SK-N-SH (cell line): ENCODE results near the gene IGF2BP3. TPM values are rescaled to one million over a fixed set of nuclear protein-coding genes. Genes with fewer than 3 reads are reported as not detected.

ENCODE experiments used
- EP300 ChIP-seq, 2 experiments: IDR thresholded peaks; 2 replicates each; pipeline versions ENCODE4 v1.4.0 to v1.6.1; 2012; ENCODE audit warnings: borderline replicate concordance in 1 of 2, low read depth in 1 of 2, low read length in 1 of 2
- EZH2phosphoT487 ChIP-seq: fragments of 200-600 bp; sonication (generic); IDR thresholded peaks from 2 replicates; pipeline ENCODE4 v1.6.1; 2017; ENCODE audit warnings: low read depth, mixed run types, mild to moderate bottlenecking, antibody characterized with exemption, moderate library complexity, borderline replicate concordance
- GATA2 ChIP-seq: sonication (generic); formaldehyde crosslinking; IDR thresholded peaks from 2 replicates; pipeline ENCODE4 v1.5.0; 2020; ENCODE audit warnings: mild to moderate bottlenecking, missing genetic modification reagents
- JUND ChIP-seq: IDR thresholded peaks from 2 replicates; pipeline ENCODE4 v1.4.0; 2012
- RAD21 ChIP-seq: IDR thresholded peaks from 2 replicates; pipeline ENCODE4 v1.6.1; 2012; ENCODE audit warnings: mild to moderate bottlenecking, low read length
- RCOR1 ChIP-seq: fragments of 150-350 bp; IDR thresholded peaks from 2 replicates; pipeline ENCODE4 v1.6.1; 2017; ENCODE audit warnings: antibody characterized with exemption, low read length
- SIN3A ChIP-seq: IDR thresholded peaks from 2 replicates; pipeline ENCODE4 v1.6.1; 2012; ENCODE audit warnings: low read depth, mild to moderate bottlenecking, low read length, moderate library complexity, borderline replicate concordance
- SMC3 ChIP-seq: IDR thresholded peaks from 2 replicates; pipeline ENCODE4 v1.6.1; 2012; ENCODE audit warnings: low read depth, low read length, improper control_type of control experiment
- TEAD4 ChIP-seq: IDR thresholded peaks from 2 replicates; pipeline ENCODE4 v1.4.0; 2012; ENCODE audit warnings: mild to moderate bottlenecking, borderline replicate concordance; ENCODE audit not compliant: insufficient read depth
- YY1 ChIP-seq: IDR thresholded peaks from 2 replicates; pipeline ENCODE4 v1.4.0; 2012; ENCODE audit warnings: low read depth, mild to moderate bottlenecking
- polyA plus RNA-seq, 3 experiments: library from polyadenylated mRNA; depleted of rRNA; stranded (reverse); fragments of >200 nt; gene quantifications; 2 replicates each; pipeline ENCODE4 v1.2.3, GENCODE V29; 2012
- TF ChIP-seq, protein P1 (sequence below): IDR thresholded peaks from 2 replicates; pipeline ENCODE4; 2012
- TF ChIP-seq, protein P2 (sequence below): IDR thresholded peaks from 2 replicates; pipeline ENCODE4 v1.4.0; 2012; ENCODE audit warnings: low read depth, borderline replicate concordance
- TF ChIP-seq, protein P3 (sequence below): IDR thresholded peaks from 2 replicates; pipeline ENCODE4 v1.4.0; 2012; ENCODE audit warnings: low read depth, borderline replicate concordance
- TF ChIP-seq, protein P4 (sequence below): fragments of 150-350 bp; IDR thresholded peaks from 2 replicates; pipeline ENCODE4 v1.6.1; 2016; ENCODE audit warnings: mild to moderate bottlenecking, low read depth, low read length
- TF ChIP-seq, protein P5 (sequence below): fragments of 200-600 bp; sonication (generic); IDR thresholded peaks from 2 replicates; pipeline ENCODE4 v1.6.1; 2017; ENCODE audit warnings: antibody characterized with exemption, mild to moderate bottlenecking, moderate library complexity

Gene IGF2BP3
- polyA plus RNA-seq, 1 of the 3 experiments (the other 2 are of a cell fraction): 34.4 TPM

DNA sequence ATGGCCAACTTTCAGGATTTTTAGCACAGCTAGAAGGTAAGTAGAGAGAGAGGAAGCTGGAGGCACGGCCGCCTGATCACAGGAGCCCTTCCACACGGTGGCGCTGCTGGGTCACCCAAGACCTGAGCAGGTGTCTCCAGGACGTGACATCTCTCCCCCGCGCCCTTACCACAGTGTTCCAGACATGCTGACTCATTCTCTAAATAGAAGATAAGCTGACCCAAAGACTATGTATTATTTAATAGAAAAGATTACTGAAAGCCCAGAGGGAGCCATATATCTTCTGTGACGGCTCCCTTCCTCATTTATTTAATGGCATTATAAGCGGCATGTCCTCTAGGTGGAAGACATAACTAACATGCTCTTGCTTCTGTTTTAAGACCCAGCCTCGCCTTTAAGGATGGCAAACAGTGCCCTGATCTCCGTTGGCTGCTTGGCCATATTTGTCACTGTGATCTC, 197.1 kb downstream of the IGF2BP3 start (continued):
- TF ChIP-seq, protein P1, sequence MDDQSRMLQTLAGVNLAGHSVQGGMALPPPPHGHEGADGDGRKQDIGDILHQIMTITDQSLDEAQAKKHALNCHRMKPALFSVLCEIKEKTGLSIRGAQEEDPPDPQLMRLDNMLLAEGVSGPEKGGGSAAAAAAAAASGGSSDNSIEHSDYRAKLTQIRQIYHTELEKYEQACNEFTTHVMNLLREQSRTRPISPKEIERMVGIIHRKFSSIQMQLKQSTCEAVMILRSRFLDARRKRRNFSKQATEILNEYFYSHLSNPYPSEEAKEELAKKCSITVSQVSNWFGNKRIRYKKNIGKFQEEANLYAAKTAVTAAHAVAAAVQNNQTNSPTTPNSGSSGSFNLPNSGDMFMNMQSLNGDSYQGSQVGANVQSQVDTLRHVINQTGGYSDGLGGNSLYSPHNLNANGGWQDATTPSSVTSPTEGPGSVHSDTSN: peak; percentile 45; the same call in 1 of the 2 replicates
- TF ChIP-seq, protein P2, sequence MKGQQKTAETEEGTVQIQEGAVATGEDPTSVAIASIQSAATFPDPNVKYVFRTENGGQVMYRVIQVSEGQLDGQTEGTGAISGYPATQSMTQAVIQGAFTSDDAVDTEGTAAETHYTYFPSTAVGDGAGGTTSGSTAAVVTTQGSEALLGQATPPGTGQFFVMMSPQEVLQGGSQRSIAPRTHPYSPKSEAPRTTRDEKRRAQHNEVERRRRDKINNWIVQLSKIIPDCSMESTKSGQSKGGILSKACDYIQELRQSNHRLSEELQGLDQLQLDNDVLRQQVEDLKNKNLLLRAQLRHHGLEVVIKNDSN: no peak
- TF ChIP-seq SMC3 (peak; percentile 87), JUND (peak; percentile 40; the same call in 1 of the 2 replicates), RAD21 (peak; percentile 83), YY1 (no peak), SIN3A (peak; percentile 81; the same call in 1 of the 2 replicates), GATA2 (CRISPR knock-in tag) (peak; percentile 63), EZH2phosphoT487 (no peak), TEAD4 (no peak), RCOR1 (peak; percentile 74), EP300 (IDR thresholded peaks at IDR 0.05; ENCODE audit: borderline replicate concordance in 1 of 2, low read depth in 1 of 2, low read length in 1 of 2) (peak in 1 of 2 experiments; percentile 71; a peak in 2 of 4 replicates)
- TF ChIP-seq, protein P3, sequence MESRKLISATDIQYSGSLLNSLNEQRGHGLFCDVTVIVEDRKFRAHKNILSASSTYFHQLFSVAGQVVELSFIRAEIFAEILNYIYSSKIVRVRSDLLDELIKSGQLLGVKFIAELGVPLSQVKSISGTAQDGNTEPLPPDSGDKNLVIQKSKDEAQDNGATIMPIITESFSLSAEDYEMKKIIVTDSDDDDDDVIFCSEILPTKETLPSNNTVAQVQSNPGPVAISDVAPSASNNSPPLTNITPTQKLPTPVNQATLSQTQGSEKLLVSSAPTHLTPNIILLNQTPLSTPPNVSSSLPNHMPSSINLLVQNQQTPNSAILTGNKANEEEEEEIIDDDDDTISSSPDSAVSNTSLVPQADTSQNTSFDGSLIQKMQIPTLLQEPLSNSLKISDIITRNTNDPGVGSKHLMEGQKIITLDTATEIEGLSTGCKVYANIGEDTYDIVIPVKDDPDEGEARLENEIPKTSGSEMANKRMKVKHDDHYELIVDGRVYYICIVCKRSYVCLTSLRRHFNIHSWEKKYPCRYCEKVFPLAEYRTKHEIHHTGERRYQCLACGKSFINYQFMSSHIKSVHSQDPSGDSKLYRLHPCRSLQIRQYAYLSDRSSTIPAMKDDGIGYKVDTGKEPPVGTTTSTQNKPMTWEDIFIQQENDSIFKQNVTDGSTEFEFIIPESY: no peak
- TF ChIP-seq, protein P4, sequence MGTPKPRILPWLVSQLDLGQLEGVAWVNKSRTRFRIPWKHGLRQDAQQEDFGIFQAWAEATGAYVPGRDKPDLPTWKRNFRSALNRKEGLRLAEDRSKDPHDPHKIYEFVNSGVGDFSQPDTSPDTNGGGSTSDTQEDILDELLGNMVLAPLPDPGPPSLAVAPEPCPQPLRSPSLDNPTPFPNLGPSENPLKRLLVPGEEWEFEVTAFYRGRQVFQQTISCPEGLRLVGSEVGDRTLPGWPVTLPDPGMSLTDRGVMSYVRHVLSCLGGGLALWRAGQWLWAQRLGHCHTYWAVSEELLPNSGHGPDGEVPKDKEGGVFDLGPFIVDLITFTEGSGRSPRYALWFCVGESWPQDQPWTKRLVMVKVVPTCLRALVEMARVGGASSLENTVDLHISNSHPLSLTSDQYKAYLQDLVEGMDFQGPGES: no peak
- TF ChIP-seq, protein P5, sequence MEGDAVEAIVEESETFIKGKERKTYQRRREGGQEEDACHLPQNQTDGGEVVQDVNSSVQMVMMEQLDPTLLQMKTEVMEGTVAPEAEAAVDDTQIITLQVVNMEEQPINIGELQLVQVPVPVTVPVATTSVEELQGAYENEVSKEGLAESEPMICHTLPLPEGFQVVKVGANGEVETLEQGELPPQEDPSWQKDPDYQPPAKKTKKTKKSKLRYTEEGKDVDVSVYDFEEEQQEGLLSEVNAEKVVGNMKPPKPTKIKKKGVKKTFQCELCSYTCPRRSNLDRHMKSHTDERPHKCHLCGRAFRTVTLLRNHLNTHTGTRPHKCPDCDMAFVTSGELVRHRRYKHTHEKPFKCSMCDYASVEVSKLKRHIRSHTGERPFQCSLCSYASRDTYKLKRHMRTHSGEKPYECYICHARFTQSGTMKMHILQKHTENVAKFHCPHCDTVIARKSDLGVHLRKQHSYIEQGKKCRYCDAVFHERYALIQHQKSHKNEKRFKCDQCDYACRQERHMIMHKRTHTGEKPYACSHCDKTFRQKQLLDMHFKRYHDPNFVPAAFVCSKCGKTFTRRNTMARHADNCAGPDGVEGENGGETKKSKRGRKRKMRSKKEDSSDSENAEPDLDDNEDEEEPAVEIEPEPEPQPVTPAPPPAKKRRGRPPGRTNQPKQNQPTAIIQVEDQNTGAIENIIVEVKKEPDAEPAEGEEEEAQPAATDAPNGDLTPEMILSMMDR: peak; percentile 99
